ENCODE measurements around the gene CBFB.

CBFB gene

DNA sequence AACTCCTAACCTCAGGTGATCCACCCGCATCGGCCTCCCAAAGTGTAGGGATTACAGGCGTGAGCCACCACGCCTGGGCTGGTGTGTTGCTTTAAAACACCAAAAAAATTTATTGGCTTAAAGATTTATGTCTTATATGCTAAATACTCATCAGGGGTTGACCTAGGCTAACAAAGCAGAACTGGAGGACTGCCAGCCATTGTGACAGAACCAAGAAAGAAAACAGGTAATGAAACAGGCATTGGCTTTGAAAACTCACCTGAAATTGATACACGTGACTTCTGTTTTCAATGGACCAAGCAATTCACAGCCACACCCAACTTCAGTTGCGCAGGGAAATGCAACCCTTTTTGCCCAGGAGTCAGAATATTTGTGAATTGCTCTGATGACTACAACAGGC is 75.9 kb downstream of the CBFB start:
- peaks cover 6 to 11% of the 10 kb centered on the region in 2 donors for H3K4me1 ChIP-seq (ENCODE audit: control insufficient read depth in 2 of 2, insufficient read depth in 2 of 2, low read length in 2 of 2)
- H3K27me3 ChIP-seq (ENCODE audit: control insufficient read depth in 2 of 2, insufficient read depth in 2 of 2, low read length in 2 of 2), result no peaks in the 10 kb centered on the region
- H3K9ac ChIP-seq (ENCODE audit: low read depth in 1 of 2, low read length in 2 of 2), result no peak overlapping the region
- H3K4me3 ChIP-seq (ENCODE audit: low read length in 2 of 2), result no peak overlapping the region
- no peaks in the 10 kb centered on the region for H3K9me3 ChIP-seq (ENCODE audit: control insufficient read depth in 2 of 2, low read length in 2 of 2)
- H3K27ac ChIP-seq (ENCODE audit: low read depth in 2 of 2, low read length in 2 of 2), result peak overlapping the region; percentile 54 to 59
- H3K36me3 ChIP-seq (ENCODE audit: control insufficient read depth in 2 of 2, insufficient read depth in 2 of 2, low read length in 2 of 2), result peaks cover 6 to 8% of the 10 kb centered on the region in 2 donors

- peaks cover 4 to 8% of the 10 kb centered on the region in 2 donors for H3K36me3 ChIP-seq (ENCODE audit: control insufficient read depth in 2 of 2, insufficient read depth in 2 of 2, low read length in 2 of 2)
- H3K4me3 ChIP-seq (ENCODE audit: low read length in 2 of 2), result no peak overlapping the region
- H3K4me1 ChIP-seq (ENCODE audit: control insufficient read depth in 2 of 2, insufficient read depth in 2 of 2, low read length in 2 of 2), result peaks cover 7 to 12% of the 10 kb centered on the region in 2 donors
- H3K27ac ChIP-seq (ENCODE audit: low read depth in 2 of 2, low read length in 2 of 2), result peak overlapping the region; percentile 54 to 59
- no peaks in the 10 kb centered on the region for H3K27me3 ChIP-seq (ENCODE audit: control insufficient read depth in 2 of 2, insufficient read depth in 2 of 2, low read length in 2 of 2)
- peak overlapping the region in 1 of 2 donors; percentile 10 for H3K9ac ChIP-seq (ENCODE audit: low read depth in 1 of 2, low read length in 2 of 2)
- no peaks in the 10 kb centered on the region for H3K9me3 ChIP-seq (ENCODE audit: control insufficient read depth in 2 of 2, low read length in 2 of 2)
These were observed 76.3 kb downstream of the CBFB start for GRCh38 chr16:67105246-67105645.

GRCh38 chr16:67105881-67106280 is 76.9 kb downstream of the CBFB start:
- peaks cover 0 to 5% of the 10 kb centered on the region in 2 donors for H3K36me3 ChIP-seq (ENCODE audit: control insufficient read depth in 2 of 2, insufficient read depth in 2 of 2, low read length in 2 of 2)
- no peak overlapping the region for H3K4me3 ChIP-seq (ENCODE audit: low read length in 2 of 2)
- H3K27me3 ChIP-seq (ENCODE audit: control insufficient read depth in 2 of 2, insufficient read depth in 2 of 2, low read length in 2 of 2), result no peaks in the 10 kb centered on the region
- peaks cover 13 to 19% of the 10 kb centered on the region in 2 donors for H3K4me1 ChIP-seq (ENCODE audit: control insufficient read depth in 2 of 2, insufficient read depth in 2 of 2, low read length in 2 of 2)
- no peak overlapping the region for H3K9ac ChIP-seq (ENCODE audit: low read depth in 1 of 2, low read length in 2 of 2)
- H3K9me3 ChIP-seq (ENCODE audit: control insufficient read depth in 2 of 2, low read length in 2 of 2), result no peaks in the 10 kb centered on the region
- H3K27ac ChIP-seq (ENCODE audit: low read depth in 2 of 2, low read length in 2 of 2), result no peak overlapping the region

DNA sequence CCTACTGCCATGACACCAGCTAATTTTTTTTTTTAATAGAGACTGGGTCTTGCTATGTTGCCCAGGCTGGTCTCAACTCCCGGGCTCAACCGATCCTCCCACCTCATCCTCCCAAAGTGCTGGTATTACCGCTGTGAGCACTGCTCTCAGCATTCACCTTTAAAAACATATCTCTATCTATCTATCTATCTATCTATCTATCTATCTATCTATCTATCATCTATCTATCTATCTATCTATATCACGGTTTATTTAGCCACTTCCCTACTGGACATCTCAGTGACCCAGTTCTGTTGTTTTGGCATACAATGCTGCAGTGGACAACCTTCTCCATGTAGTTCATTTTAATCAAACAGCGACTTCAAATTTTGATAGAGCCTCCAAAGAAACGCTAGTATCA is 79.5 kb downstream of the CBFB start:
- Histone ChIP-seq H3K4me1 (ENCODE audit: control insufficient read depth in 2 of 2, insufficient read depth in 2 of 2, low read length in 2 of 2) (peaks cover 18 to 35% of the 10 kb centered on the region in 2 donors), H3K36me3 (ENCODE audit: control insufficient read depth in 2 of 2, insufficient read depth in 2 of 2, low read length in 2 of 2) (no peaks in the 10 kb centered on the region), H3K9me3 (ENCODE audit: control insufficient read depth in 2 of 2, low read length in 2 of 2) (no peaks in the 10 kb centered on the region), H3K9ac (ENCODE audit: low read depth in 1 of 2, low read length in 2 of 2) (no peak overlapping the region), H3K4me3 (ENCODE audit: low read length in 2 of 2) (no peak overlapping the region), H3K27ac (ENCODE audit: low read depth in 2 of 2, low read length in 2 of 2) (no peak overlapping the region), H3K27me3 (ENCODE audit: control insufficient read depth in 2 of 2, insufficient read depth in 2 of 2, low read length in 2 of 2) (no peaks in the 10 kb centered on the region)

- H3K27ac ChIP-seq (ENCODE audit: low read depth in 2 of 2, low read length in 2 of 2), result peak overlapping the region; percentile 86 to 91
- H3K9ac ChIP-seq (ENCODE audit: low read depth in 1 of 2, low read length in 2 of 2), result peak overlapping the region; percentile 91 to 95
- H3K4me3 ChIP-seq (ENCODE audit: low read length in 2 of 2), result peak overlapping the region; percentile 88 to 99
- peaks cover 18 to 35% of the 10 kb centered on the region in 2 donors for H3K4me1 ChIP-seq (ENCODE audit: control insufficient read depth in 2 of 2, insufficient read depth in 2 of 2, low read length in 2 of 2)
- no peaks in the 10 kb centered on the region for H3K27me3 ChIP-seq (ENCODE audit: control insufficient read depth in 2 of 2, insufficient read depth in 2 of 2, low read length in 2 of 2)
- H3K36me3 ChIP-seq (ENCODE audit: control insufficient read depth in 2 of 2, insufficient read depth in 2 of 2, low read length in 2 of 2), result no peaks in the 10 kb centered on the region
- no peaks in the 10 kb centered on the region for H3K9me3 ChIP-seq (ENCODE audit: control insufficient read depth in 2 of 2, low read length in 2 of 2)
These were observed 80.0 kb downstream of the CBFB start for GRCh38 chr16:67108931-67109406.

- Histone ChIP-seq H3K9ac (ENCODE audit: low read depth in 1 of 2, low read length in 2 of 2) (peak within 1 kb of the TSS; percentile 91 to 95), H3K27me3 (ENCODE audit: control insufficient read depth in 2 of 2, insufficient read depth in 2 of 2, low read length in 2 of 2) (no peaks in the 10 kb centered on the region), H3K4me1 (ENCODE audit: control insufficient read depth in 2 of 2, insufficient read depth in 2 of 2, low read length in 2 of 2) (peaks cover 18 to 35% of the 10 kb centered on the region in 2 donors), H3K9me3 (ENCODE audit: control insufficient read depth in 2 of 2, low read length in 2 of 2) (no peaks in the 10 kb centered on the region), H3K27ac (ENCODE audit: low read depth in 2 of 2, low read length in 2 of 2) (peak within 1 kb of the TSS; percentile 86 to 91), H3K36me3 (ENCODE audit: control insufficient read depth in 2 of 2, insufficient read depth in 2 of 2, low read length in 2 of 2) (no peaks in the 10 kb centered on the region), H3K4me3 (ENCODE audit: low read length in 2 of 2) (peak within 1 kb of the TSS; percentile 88 to 99)
These were observed 80.6 kb downstream of the CBFB start, which contains the start of gene PHAF1 for GRCh38 chr16:67109407-67110135. Gene PHAF1 (plus strand): TSS chr16:67109941. CDS start chr16:67110176, 235 bp downstream.

- Histone ChIP-seq H3K27me3 (ENCODE audit: control insufficient read depth in 2 of 2, insufficient read depth in 2 of 2, low read length in 2 of 2) (no peaks in the 10 kb centered on the region), H3K27ac (ENCODE audit: low read depth in 2 of 2, low read length in 2 of 2) (no peak overlapping the region), H3K9me3 (ENCODE audit: control insufficient read depth in 2 of 2, low read length in 2 of 2) (no peaks in the 10 kb centered on the region), H3K4me1 (ENCODE audit: control insufficient read depth in 2 of 2, insufficient read depth in 2 of 2, low read length in 2 of 2) (peaks cover 18 to 31% of the 10 kb centered on the region in 2 donors), H3K4me3 (ENCODE audit: low read length in 2 of 2) (peak overlapping the region in 1 of 2 donors; percentile 3), H3K9ac (ENCODE audit: low read depth in 1 of 2, low read length in 2 of 2) (no peak overlapping the region), H3K36me3 (ENCODE audit: control insufficient read depth in 2 of 2, insufficient read depth in 2 of 2, low read length in 2 of 2) (no peaks in the 10 kb centered on the region)
These were observed 83.0 kb downstream of the CBFB start for GRCh38 chr16:67111951-67112444.

- no peaks in the 10 kb centered on the region for H3K9me3 ChIP-seq (ENCODE audit: control insufficient read depth in 2 of 2, low read length in 2 of 2)
- no peaks in the 10 kb centered on the region for H3K36me3 ChIP-seq (ENCODE audit: control insufficient read depth in 2 of 2, insufficient read depth in 2 of 2, low read length in 2 of 2)
- peak overlapping the region in 1 of 2 donors; percentile 11 for H3K27ac ChIP-seq (ENCODE audit: low read depth in 2 of 2, low read length in 2 of 2)
- H3K4me1 ChIP-seq (ENCODE audit: control insufficient read depth in 2 of 2, insufficient read depth in 2 of 2, low read length in 2 of 2), result peaks cover 18 to 31% of the 10 kb centered on the region in 2 donors
- no peak overlapping the region for H3K4me3 ChIP-seq (ENCODE audit: low read length in 2 of 2)
- H3K9ac ChIP-seq (ENCODE audit: low read depth in 1 of 2, low read length in 2 of 2), result peak overlapping the region in 1 of 2 donors; percentile 6
- no peaks in the 10 kb centered on the region for H3K27me3 ChIP-seq (ENCODE audit: control insufficient read depth in 2 of 2, insufficient read depth in 2 of 2, low read length in 2 of 2)
These were observed 83.8 kb downstream of the CBFB start for GRCh38 chr16:67112591-67113399.

- peaks cover 0 to 3% of the 10 kb centered on the region in 2 donors for H3K36me3 ChIP-seq (ENCODE audit: control insufficient read depth in 2 of 2, insufficient read depth in 2 of 2, low read length in 2 of 2)
- no peak overlapping the region for H3K27ac ChIP-seq (ENCODE audit: low read depth in 2 of 2, low read length in 2 of 2)
- no peak overlapping the region for H3K9ac ChIP-seq (ENCODE audit: low read depth in 1 of 2, low read length in 2 of 2)
- peaks cover 12 to 25% of the 10 kb centered on the region in 2 donors for H3K4me1 ChIP-seq (ENCODE audit: control insufficient read depth in 2 of 2, insufficient read depth in 2 of 2, low read length in 2 of 2)
- H3K4me3 ChIP-seq (ENCODE audit: low read length in 2 of 2), result no peak overlapping the region
- H3K27me3 ChIP-seq (ENCODE audit: control insufficient read depth in 2 of 2, insufficient read depth in 2 of 2, low read length in 2 of 2), result no peaks in the 10 kb centered on the region
- no peaks in the 10 kb centered on the region for H3K9me3 ChIP-seq (ENCODE audit: control insufficient read depth in 2 of 2, low read length in 2 of 2)
These were observed 85.8 kb downstream of the CBFB start for GRCh38 chr16:67114793-67115192.

DNA sequence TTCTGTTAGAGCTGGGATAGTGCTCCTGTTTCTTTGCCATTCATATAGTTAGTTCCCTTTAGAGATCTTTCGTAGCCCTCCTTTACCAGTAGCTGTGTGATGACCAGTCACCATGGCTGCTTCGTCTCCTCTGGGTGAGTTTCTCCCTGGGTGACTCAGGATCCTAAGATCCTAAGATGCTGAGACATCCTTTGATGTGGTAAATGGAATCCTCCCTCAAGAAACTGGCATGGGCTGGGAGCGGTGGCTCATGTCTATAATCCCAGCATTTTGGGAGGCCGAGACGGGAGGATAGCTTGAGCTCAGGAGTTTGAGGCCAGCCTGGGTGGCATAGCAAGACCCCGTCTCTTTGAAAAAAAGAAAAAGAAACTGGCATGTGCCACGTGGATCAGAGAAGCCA is 86.7 kb downstream of the CBFB start:
- no peak overlapping the region for H3K9ac ChIP-seq (ENCODE audit: low read depth in 1 of 2, low read length in 2 of 2)
- H3K4me1 ChIP-seq (ENCODE audit: control insufficient read depth in 2 of 2, insufficient read depth in 2 of 2, low read length in 2 of 2), result peaks cover 7 to 19% of the 10 kb centered on the region in 2 donors
- no peaks in the 10 kb centered on the region for H3K27me3 ChIP-seq (ENCODE audit: control insufficient read depth in 2 of 2, insufficient read depth in 2 of 2, low read length in 2 of 2)
- peaks cover 2 to 7% of the 10 kb centered on the region in 2 donors for H3K36me3 ChIP-seq (ENCODE audit: control insufficient read depth in 2 of 2, insufficient read depth in 2 of 2, low read length in 2 of 2)
- H3K27ac ChIP-seq (ENCODE audit: low read depth in 2 of 2, low read length in 2 of 2), result no peak overlapping the region
- no peaks in the 10 kb centered on the region for H3K9me3 ChIP-seq (ENCODE audit: control insufficient read depth in 2 of 2, low read length in 2 of 2)
- H3K4me3 ChIP-seq (ENCODE audit: low read length in 2 of 2), result no peak overlapping the region

Data from mucosa of rectum (tissue), 2 donors.